DMS114 treated with DMSO at 0.1 percent for 48 hours (cell line): ENCODE measurements around the gene SORCS3.
"Not testable (repeated sequence)": the region's sequence is repeated elsewhere in the genome, so short reads cannot be mapped to it uniquely, and the experiment has no call there.

ENCODE experiments used
- DNase-seq: peaks from one replicate; lab custom pipeline; 2025; ENCODE audit not compliant: unreplicated experiment; lab: John Stamatoyannopoulos, UW

Gene SORCS3

GRCh38 chr10:104689105-104689504 lies 48.0 kb downstream of the SORCS3 start:
- DNase-seq: no peak

GRCh38 chr10:104689547-104689946 lies 48.5 kb downstream of the SORCS3 start:
- DNase-seq: no peak

GRCh38 chr10:104690101-104690500 lies 49.0 kb downstream of the SORCS3 start:
- DNase-seq: no peak

- no peak for DNase-seq
Observed at GRCh38 chr10:104690959-104691358, 49.9 kb downstream of the SORCS3 start.

- DNase-seq: no peak
Observed at GRCh38 chr10:104694074-104694473, 53.0 kb downstream of the SORCS3 start.

GRCh38 chr10:104703262-104703661 lies 62.2 kb downstream of the SORCS3 start:
- not testable (repeated sequence) for DNase-seq

GRCh38 chr10:104706886-104707285 lies 65.8 kb downstream of the SORCS3 start:
- DNase-seq: no peak

- DNase-seq: no peak
Observed at GRCh38 chr10:104707602-104708459, 66.7 kb downstream of the SORCS3 start.

GRCh38 chr10:104711302-104711721 lies 70.2 kb downstream of the SORCS3 start:
- no peak for DNase-seq

GRCh38 chr10:104730593-104730992 lies 89.5 kb downstream of the SORCS3 start:
- not testable (repeated sequence) for DNase-seq

- no peak for DNase-seq
Observed at GRCh38 chr10:104731192-104731591, 90.1 kb downstream of the SORCS3 start.

GRCh38 chr10:104732222-104732621 lies 91.1 kb downstream of the SORCS3 start:
- DNase-seq: no peak

- DNase-seq: no peak
Observed at GRCh38 chr10:104734433-104734832, 93.3 kb downstream of the SORCS3 start.

GRCh38 chr10:104735036-104735756 lies 94.1 kb downstream of the SORCS3 start:
- DNase-seq: no peak

GRCh38 chr10:104735757-104736391 lies 94.8 kb downstream of the SORCS3 start:
- no peak for DNase-seq

GRCh38 chr10:104741127-104741526 lies 100.0 kb downstream of the SORCS3 start:
- DNase-seq: no peak

GRCh38 chr10:104744052-104744451 lies 103.0 kb downstream of the SORCS3 start:
- no peak for DNase-seq

- DNase-seq: no peak
Observed at GRCh38 chr10:104750291-104750690, 109.2 kb downstream of the SORCS3 start.

- no peak for DNase-seq
Observed at GRCh38 chr10:104762793-104763192, 121.7 kb downstream of the SORCS3 start.

- no peak for DNase-seq
Observed at GRCh38 chr10:104766341-104766740, 125.3 kb downstream of the SORCS3 start.

GRCh38 chr10:104767282-104767681 lies 126.2 kb downstream of the SORCS3 start:
- DNase-seq: no peak

- no peak for DNase-seq
Observed at GRCh38 chr10:104767745-104768144, 126.7 kb downstream of the SORCS3 start.
